MCF 10A (cell line): ENCODE results near the gene BRSK1. TPM values are rescaled to one million over a fixed set of nuclear protein-coding genes. Genes with fewer than 3 reads are reported as not detected.

Experiments
- Bru-seq: library from RNA; stranded (reverse); fragments of 400-500 nt; gene quantifications from one replicate; lab custom pipeline; 2021; lab: Mats Ljungman, UMichigan
- BruChase-seq, 2 experiments: library from RNA; stranded (reverse); fragments of 400-500 nt; gene quantifications; one replicate each; lab custom pipeline; 2021; lab: Mats Ljungman, UMichigan
- BruUV-seq: library from RNA; stranded (reverse); fragments of 400-500 nt; replicated peaks from 2 replicates; lab custom pipeline; 2021; lab: Mats Ljungman, UMichigan
- CTCF ChIA-PET: fragments of 300-600 bp; sonication (Branson Sonifier 250); formaldehyde crosslinking; extraction: SDS; loops from one replicate; lab custom pipeline; 2021; ENCODE audit warnings: antibody characterized with exemption, inconsistent platforms; lab: Yijun Ruan, JAX
- POLR2A ChIA-PET: fragments of 300-600, 350-650 bp; sonication (Branson Sonifier 250); formaldehyde crosslinking; extraction: SDS; loops from one replicate; lab custom pipeline; 2020; ENCODE audit warnings: antibody characterized with exemption, inconsistent platforms; lab: Yijun Ruan, JAX
- DNase-seq: peaks from one replicate; pipeline ENCODE4 v3.0.0-alpha.2; 2018; ENCODE audit not compliant: unreplicated experiment
- H3K27ac Mint-ChIP-seq: one replicate; pipeline ENCODE4 v1.8.0; 2022; ENCODE audit warnings: mild to moderate bottlenecking, low read depth, mixed read lengths; ENCODE audit not compliant: unreplicated experiment
- H3K27me3 Mint-ChIP-seq: one replicate; pipeline ENCODE4 v1.8.0; 2022; ENCODE audit warnings: mixed read lengths; ENCODE audit not compliant: insufficient read depth, unreplicated experiment
- H3K36me3 Mint-ChIP-seq: one replicate; pipeline ENCODE4 v1.8.0; 2022; ENCODE audit warnings: mild to moderate bottlenecking, moderate library complexity, mixed read lengths; ENCODE audit not compliant: insufficient read depth, unreplicated experiment
- H3K4me1 Mint-ChIP-seq: one replicate; pipeline ENCODE4 v1.8.0; 2022; ENCODE audit warnings: mixed read lengths; ENCODE audit not compliant: insufficient read depth, unreplicated experiment
- H3K4me3 Mint-ChIP-seq: one replicate; pipeline ENCODE4 v1.8.0; 2022; ENCODE audit warnings: mild to moderate bottlenecking, moderate library complexity, mixed read lengths; ENCODE audit not compliant: unreplicated experiment
- H3K9me3 Mint-ChIP-seq: one replicate; pipeline ENCODE4 v1.8.0; 2022; ENCODE audit warnings: mixed read lengths; ENCODE audit not compliant: unreplicated experiment
- CTCF ChIP-seq: fragments of 200-600 bp; IDR thresholded peaks from one replicate; pipeline ENCODE4 v1.8.0; 2022; ENCODE audit warnings: antibody characterized with exemption, mild to moderate bottlenecking; ENCODE audit not compliant: unreplicated experiment
- intact Hi-C: fragments of 100-400 bp; cut with micrococcal nuclease; formaldehyde crosslinking; loops from 2 replicates; pipeline ENCODE4 v1.14.1; 2022
- long read RNA-seq: library from polyadenylated mRNA; stranded (forward); transcript quantifications from one replicate; pipeline ENCODE4 v2.0.0, GENCODE V29; 2022
- total RNA-seq: library from RNA; stranded (reverse); gene quantifications from 2 replicates; pipeline ENCODE4 v1.2.3, GENCODE V29; 2022

The BRSK1 gene
- total RNA-seq (3.8 and 5.1 TPM in 2 replicates), Bru-seq, nascent RNA (percentile 27 among the genes with signal in this experiment), BruChase-seq, experiment 1, labeled RNA remaining after a 6-hour chase (percentile 31 among the genes with signal in this experiment), BruChase-seq, experiment 2, labeled RNA remaining after a 2-hour chase (percentile 25 among the genes with signal in this experiment)
- long read RNA-seq = 0 reads

- no TSS peak for BruUV-seq
- H3K9me3 Mint-ChIP-seq = no peaks in the 10 kb centered on the region
- CTCF ChIA-PET = interaction anchor here (0.5 to 2.4 kb wide), 3 partner anchors 18 to 218 kb away, joined by 3 to 15 read pairs (median 3); no protein-coding TSS in a partner anchor
- POLR2A ChIA-PET = interaction anchor here (2.7 kb wide), 1 partner anchor 25 kb away, joined by 9 read pairs; the partner anchor contains the start of gene PPP6R1
- H3K36me3 Mint-ChIP-seq = no peaks in the 10 kb centered on the region
- no peak for DNase-seq
- H3K27me3 Mint-ChIP-seq = peaks cover 12% of the 10 kb centered on the region
- peaks cover 34% of the 10 kb centered on the region for H3K4me1 Mint-ChIP-seq
- no peak for TF ChIP-seq CTCF
- peak within 1 kb of the TSS; percentile 48 for H3K4me3 Mint-ChIP-seq
- intact Hi-C loops = no loop called here
- H3K27ac Mint-ChIP-seq = no peak within 1 kb of the TSS
Measured at GRCh38 chr19:55283548-55284377, at the start of gene BRSK1. TSS of gene BRSK1 (plus strand) at chr19:55283997. CDS start at chr19:55284443, 446 bp downstream.

- ChIA-PET CTCF (interaction anchor here (0.7 to 1.0 kb wide), 2 partner anchors 93 to 758 kb away, joined by 3 to 4 read pairs; no protein-coding TSS in a partner anchor), POLR2A (interaction anchor here (0.7 kb wide), 1 partner anchor 16 kb away, joined by 3 read pairs; no protein-coding TSS in a partner anchor)
- no TSS peak for BruUV-seq
- DNase-seq = no peak
- Mint-ChIP-seq H3K9me3 (no peaks in the 10 kb centered on the region), H3K4me3 (no peak overlapping the region), H3K27ac (no peak overlapping the region), H3K4me1 (no peaks in the 10 kb centered on the region), H3K27me3 (no peaks in the 10 kb centered on the region), H3K36me3 (peaks cover 55% of the 10 kb centered on the region)
- no peak for TF ChIP-seq CTCF
- intact Hi-C loops = no loop called here
Measured at GRCh38 chr19:55238030-55238429, 45.8 kb upstream of the BRSK1 start.

DNA sequence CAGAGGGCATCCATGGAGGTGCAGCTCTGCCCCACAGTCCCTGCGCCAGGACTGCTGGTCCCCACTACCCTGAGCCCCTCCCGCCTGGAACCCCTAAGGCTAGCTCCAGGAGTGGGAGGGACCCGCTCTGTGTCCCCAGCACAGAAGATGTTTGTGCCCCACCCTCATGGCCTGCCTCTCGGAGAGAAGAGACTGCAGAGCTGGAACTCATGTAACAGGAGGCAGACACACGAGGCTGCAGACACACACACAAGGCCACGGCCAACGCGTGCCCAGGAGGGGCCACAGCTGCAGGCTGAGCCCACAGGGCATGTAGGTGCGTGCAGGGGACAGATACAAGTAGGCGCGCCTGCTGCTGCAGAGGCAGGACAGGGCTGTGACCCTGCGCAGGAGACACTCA, 44.8 kb upstream of the BRSK1 start:
- TF ChIP-seq CTCF = no peak
- Mint-ChIP-seq H3K9me3 (no peaks in the 10 kb centered on the region), H3K4me1 (no peaks in the 10 kb centered on the region), H3K27me3 (no peaks in the 10 kb centered on the region), H3K4me3 (no peak overlapping the region), H3K36me3 (peaks cover 58% of the 10 kb centered on the region), H3K27ac (no peak overlapping the region)
- ChIA-PET POLR2A (no interaction called here), CTCF (interaction anchor here (0.8 to 1.0 kb wide), 2 partner anchors 94 to 1244 kb away, joined by 3 read pairs; no protein-coding TSS in a partner anchor)
- BruUV-seq = no TSS peak
- intact Hi-C loops = no loop called here
- DNase-seq = no peak

DNA sequence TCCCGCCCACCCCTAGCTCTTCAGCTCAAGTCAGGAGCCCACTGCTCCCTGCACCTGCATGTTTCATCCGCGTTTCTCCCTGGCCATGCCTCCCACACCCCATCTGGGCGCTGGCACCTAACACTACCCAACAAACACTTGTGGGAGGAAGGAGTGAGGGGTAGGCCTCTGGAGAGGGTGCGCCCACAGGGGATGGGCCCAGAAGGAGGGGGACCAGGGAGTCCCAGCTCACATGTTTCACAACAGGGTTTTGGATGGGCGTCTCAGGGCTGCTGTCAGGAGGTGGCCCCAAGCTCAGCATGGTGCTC, 43.1 kb upstream of the BRSK1 start:
- CTCF ChIA-PET = interaction anchor here (0.6 to 1.2 kb wide), 2 partner anchors 15 to 168 kb away, joined by 3 to 6 read pairs; no protein-coding TSS in a partner anchor
- no peaks in the 10 kb centered on the region for H3K4me1 Mint-ChIP-seq

More for the DNA sequence above, 43.1 kb upstream of the BRSK1 start:
- no peaks in the 10 kb centered on the region for H3K9me3 Mint-ChIP-seq
- no TSS peak for BruUV-seq
- no peaks in the 10 kb centered on the region for H3K27me3 Mint-ChIP-seq
- no peak for DNase-seq
- intact Hi-C loops = no loop called here
- TF ChIP-seq CTCF = no peak
- H3K36me3 Mint-ChIP-seq = peaks cover 61% of the 10 kb centered on the region
- POLR2A ChIA-PET = interaction anchor here (0.9 kb wide), 1 partner anchor 18 kb away, joined by 3 read pairs; the partner anchor contains the start of gene PPP6R1
- H3K27ac Mint-ChIP-seq = no peak overlapping the region
- no peak overlapping the region for H3K4me3 Mint-ChIP-seq
